GM19328 (cell line): ENCODE data around the gene NDC80.

Source experiments
- ATAC-seq: cut with Tn5 transposase; IDR thresholded peaks from one replicate; pipeline ENCODE4 v1.9.1; 2021; ENCODE audit warnings: mild to moderate bottlenecking, moderate library complexity; ENCODE audit not compliant: unreplicated experiment

Gene NDC80

DNA sequence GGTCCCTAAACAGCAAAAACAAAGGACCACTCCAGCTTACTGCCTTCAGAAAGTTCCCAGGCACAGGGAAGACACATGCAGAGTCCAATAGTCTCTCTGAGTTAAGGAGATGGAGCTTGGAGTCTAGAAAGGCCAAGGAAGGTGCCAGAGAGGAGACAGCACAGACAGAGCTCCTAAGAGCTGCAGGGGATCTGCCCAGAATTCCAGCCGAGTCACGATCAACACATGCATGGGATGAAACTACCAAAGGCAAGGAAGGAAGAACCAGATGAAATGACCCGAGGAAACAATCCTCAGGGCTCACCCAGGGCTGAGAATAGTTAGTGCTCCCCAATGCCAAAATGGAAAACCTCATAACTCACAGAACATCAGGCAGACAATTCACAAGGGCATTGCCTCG lies 15.5 kb upstream of the NDC80 start:
- ATAC-seq = no peak

DNA sequence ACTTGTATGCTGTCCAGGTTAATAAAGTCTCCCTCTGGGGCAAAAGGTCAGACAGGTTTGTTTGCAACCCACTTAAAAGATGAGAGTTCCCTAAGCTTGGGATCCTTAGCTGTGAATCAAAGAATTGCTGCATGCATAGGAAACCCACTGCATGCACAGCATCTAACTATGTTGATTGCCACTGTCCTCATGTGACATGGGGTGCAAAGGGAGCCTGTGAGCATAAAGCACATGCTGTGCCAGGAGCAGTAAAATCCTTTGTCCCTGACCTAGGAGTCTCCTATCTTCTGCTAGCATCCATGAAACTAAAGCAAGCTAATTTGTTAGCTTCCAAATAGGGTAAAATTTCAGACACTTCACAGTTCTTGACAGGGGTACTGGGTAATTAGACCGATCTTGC lies 13.8 kb upstream of the NDC80 start:
- no peak for ATAC-seq

DNA sequence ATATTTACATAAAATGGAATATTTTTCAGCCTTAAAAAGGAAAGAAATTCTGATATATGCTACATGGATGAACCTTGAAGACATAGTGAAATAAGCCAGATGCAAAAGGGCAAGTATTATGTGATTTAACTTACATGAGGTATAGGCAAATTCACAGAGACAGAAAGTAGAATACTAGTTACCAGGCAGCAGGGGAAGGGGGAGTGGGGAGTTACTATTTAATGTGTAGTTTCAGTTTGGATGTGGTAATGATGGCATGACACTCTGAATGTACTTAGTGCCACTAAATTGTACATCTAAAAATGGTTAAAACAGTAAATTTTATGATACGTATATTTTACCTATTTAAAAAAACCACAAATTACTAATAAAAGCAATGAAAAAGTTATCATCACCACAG lies 12.1 kb upstream of the NDC80 start:
- ATAC-seq = no peak

DNA sequence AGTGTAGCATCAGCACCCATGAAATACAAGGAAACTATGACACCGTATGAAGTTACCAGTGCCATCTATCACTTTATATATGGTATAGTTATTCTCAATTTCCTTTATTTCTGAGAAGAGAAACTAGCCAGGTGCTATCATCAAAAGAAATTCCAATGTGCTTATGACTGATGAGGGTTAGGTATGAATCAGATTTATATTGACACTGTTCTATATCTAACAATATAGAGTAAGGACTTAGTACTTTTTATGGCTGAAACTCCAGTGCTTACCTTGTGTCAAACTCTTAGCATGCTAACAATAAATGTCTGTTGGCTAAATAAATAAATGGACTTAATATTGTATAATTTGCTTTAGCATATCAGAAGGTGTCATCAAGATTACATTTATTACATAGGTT lies 7.0 kb upstream of the NDC80 start:
- ATAC-seq = no peak

DNA sequence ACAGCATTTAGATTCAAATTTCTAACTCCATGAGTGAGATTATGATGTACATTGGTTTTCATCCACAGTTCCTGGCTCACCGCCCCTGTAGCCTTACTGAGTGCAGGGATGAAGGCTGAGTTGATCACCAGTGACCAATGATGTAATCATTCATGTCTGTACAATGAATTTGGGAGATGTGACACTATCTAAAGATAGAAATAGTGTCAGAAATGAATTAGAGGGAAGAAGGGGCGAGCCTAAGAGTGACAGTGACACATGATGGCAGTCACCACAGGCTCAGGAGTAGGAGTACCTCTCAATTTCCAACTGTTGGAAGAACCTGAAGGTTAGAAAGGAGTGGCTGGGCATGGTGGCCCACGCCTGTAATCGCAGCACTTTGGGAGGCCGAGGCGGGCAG lies 3.2 kb upstream of the NDC80 start:
- no peak for ATAC-seq

DNA sequence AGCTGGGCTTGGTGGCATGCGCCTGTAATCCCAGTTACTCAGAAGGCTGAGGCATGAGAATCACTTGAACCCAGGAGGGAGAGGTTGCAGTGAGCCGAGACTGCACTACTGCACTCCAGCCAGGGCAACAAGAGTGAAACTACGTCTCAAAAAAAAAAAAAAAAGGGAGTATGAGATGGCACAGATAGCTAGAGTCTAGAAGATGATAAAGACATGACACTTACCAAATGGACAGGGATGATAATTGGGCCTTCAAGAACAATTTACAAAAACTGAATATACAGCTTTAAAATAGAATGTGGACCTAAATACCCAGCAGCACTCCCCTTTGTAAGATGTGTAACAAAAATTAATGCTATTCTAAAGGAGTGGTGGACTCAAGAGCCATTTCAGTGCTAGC lies 2.8 kb upstream of the NDC80 start:
- no peak for ATAC-seq

DNA sequence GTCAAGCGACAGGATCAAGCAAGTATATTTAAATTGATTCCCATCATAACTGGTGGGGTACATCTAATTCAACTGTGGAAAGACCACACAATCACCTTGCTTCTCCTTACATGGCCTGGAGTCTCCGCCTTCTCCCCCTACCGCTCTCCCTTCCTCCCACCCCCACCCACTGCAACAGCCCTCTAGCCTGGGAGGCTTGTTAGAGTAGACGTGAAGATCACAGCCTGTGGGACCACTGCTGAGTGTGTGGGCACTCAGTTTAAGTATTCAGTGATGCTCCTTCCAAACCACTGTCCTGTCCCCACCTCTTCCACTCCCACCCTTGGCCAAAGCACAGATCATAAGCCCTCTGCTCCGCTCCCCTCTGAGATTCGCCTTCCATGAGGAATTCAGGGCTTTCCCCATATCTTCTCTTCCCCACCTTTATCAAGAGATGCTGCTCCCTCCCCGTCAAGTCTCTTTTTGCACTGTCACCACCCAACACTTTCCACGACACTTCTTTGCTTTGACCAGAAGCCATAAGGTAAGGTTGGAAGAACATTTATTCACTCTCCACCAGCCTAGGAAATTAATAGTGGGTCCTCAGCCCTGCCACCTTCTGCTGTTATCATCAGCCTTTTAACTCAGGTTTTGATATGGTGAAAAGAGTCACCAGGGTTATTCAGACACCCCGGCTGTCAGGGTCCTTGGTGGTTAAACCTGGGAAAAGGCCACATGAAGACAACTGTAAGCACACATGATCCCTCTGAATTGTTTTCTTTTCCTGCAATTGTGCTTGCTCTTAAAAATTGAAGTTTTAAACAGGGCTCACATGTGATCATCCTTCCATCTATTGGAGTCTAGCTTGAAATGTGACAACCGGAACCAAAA lies 1.8 kb upstream of the NDC80 start:
- no peak for ATAC-seq

DNA sequence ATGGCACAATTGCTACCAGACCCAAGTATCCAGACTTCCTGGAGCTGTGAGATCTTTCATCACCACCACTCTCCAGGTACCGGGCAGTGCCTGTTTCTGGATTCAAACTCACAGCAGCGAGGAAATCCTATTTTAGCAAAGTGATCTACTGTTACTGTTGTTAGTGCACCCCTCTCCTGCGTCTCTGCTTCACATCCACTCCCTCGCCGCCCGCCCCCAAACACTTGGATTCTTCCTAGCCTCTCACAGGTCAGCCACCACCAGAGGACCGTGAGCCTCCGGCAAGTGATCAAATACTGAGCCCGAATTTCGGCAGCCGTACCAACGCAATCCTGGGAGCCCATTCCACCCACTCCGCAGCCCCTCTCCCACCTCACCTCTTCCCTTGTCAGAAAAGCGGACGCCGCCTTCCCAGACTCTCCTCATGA lies 571 bp upstream of the NDC80 start:
- ATAC-seq = peak; percentile 46

DNA sequence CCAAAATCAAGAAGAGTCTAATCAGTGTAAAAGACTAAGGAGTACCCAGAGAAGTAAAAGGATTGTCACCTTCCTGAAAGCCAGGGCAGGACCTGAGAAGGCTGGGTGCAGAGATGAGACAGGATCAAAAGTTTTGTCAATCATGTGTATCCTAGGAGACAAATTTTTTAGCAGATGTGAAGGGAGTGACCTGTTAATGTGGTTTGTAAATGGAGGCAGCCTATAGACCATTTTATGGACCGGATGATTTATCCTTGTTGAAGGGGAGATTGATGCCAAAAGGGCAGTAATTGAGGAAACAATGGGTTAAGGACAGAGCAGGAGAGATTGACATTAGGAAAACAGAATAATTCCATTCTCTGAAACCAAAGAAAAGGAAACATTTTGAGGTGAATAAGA lies 813 bp downstream of the NDC80 start:
- ATAC-seq = no peak

DNA sequence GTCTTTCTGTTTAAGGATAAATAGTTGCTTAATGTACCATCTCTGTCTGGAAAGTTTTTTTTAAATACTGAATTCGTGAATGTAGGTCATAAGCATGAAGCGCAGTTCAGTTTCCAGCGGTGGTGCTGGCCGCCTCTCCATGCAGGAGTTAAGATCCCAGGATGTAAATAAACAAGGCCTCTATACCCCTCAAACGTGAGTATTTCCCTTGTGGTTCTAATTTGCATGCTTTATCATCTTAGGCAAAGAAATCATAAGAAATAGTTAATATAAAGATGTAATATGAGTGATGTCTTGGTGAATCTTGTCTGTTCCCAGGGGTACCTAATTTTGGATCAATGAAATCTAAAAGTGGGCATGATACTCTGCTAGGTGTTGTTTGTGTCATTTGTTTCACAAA lies 1.5 kb downstream of the NDC80 start:
- no peak for ATAC-seq

DNA sequence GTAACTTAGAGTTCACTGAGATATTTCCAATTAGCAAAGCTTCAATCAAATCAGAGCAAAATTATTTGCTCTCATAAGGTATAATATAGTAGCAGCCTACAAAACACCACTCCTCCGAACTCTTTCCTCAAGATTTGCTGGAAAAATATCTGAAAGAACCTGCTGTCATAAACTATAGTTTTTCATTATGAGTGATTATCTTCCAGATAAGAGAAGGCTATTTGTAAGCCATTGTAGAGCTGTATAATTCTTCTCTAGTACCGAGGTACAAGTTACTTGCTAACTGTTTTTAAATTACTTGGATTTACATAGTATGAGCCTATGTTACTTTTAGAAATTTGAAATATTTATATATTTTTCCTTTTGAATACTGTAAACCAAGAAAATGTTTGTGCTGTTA lies 2.1 kb downstream of the NDC80 start:
- ATAC-seq = no peak

DNA sequence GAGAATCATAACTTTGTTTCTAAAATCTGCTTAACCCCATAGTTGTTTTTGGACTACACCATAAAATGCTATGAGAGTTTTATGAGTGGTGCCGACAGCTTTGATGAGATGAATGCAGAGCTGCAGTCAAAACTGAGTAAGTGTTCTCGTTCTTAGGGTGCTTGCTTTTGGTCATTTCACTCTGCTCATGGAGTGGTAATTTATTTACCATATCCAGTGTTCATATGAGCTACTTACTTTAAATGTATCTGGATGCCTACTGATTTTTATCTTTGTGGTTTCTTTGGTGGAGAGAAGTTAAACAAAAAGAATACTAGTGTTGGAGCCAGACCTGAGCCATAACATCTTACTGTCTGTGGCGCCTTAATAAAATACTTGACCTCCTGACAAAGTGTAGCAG lies 16.4 kb downstream of the NDC80 start:
- ATAC-seq = no peak

DNA sequence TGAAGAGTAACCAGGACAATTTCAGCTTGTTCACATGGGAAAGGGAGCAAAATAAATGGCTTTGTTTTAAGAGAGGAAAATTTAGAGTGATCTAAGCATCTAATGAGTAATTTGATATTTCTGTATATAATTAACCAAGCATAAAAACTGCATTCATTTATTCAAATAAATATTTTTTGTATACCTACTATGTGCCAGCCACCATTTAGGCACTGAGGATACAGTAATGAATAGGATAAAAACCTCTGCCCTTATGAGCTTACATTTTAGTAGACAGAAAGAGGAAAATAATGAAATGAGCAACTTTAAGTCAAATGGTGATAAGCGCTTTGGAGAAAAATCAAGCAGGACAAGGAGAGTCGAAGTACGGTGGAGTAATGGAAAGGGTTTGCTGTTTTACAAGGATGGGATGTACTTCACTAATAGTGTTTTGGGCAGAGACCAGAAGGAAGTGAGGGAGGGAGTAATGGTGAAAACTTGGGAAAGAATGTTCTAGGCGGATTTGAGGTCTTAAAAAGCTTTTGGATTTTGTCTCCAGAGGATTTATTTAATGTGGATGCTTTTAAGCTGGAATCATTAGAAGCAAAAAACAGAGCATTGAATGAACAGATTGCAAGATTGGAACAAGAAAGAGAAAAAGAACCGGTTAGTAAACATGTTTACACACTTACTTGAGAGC lies 17.4 kb downstream of the NDC80 start:
- ATAC-seq = no peak

DNA sequence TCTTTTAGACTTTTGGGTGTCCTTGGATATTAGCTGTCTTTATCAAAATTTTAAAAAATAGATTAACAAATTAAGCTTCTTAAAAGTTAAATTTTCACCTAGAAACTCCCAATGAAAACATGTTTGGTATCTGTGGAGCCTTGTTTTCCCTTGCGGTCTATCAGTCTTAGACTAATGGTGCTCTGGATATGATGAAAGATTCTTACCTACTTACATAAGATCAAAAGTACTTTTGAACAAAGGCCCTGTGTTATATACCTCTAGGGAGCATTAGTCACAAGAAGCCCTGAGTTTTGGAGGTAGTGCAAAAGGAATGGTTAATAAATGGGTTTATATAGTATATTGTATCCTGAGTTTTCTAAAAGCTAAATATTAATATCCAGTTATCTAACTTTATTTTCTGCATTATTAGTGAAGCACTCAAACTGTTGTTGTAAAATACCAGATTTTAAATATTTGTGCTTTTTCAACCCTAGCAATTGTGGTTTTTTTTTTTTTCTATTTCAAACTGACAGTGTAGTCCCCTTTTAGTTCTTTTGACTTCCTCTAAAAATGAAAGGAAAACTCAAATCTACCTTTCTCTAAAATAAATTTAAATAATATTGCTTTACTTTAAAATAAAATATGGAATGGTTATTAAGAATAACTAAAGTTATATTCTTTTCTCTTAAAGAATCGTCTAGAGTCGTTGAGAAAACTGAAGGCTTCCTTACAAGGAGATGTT lies 18.1 kb downstream of the NDC80 start:
- no peak for ATAC-seq

DNA sequence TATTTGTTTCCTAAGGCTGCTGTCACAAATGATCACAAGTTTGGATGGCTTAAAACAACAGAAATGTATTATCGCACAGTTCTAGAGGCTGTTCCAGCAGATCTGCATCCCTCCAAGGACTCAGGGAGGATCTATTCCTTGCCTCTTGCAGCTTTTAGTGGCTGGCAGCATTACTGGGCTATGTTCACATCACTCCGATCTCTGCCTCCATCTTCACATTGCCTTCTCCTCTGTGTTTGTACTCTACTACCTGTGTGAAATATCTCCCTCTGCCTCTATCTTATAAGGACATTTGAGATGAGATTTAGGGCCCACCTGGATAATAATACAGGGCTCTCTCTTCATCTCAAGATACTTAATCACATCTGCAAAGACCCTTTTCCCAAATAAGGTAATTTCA lies 18.9 kb downstream of the NDC80 start:
- ATAC-seq = no peak

DNA sequence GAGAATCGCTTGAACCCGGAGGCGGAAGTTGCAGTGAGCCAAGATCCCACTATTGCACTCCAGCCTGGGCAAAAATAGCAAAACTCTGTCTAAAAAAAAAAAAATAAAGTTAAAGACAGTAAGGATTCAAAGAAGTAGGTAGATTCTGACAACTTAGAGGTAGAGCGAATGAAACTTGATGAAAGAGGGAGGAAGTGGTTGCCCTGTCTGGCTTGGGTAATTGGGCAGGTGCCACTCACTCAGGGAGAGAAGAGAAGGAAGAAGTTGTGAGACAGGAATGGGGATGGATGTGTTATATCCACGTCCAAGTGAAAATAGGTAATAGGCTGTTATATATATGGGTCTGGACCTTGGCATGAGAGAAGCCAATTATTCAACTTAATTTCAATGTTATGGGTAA lies 26.3 kb downstream of the NDC80 start:
- no peak for ATAC-seq

DNA sequence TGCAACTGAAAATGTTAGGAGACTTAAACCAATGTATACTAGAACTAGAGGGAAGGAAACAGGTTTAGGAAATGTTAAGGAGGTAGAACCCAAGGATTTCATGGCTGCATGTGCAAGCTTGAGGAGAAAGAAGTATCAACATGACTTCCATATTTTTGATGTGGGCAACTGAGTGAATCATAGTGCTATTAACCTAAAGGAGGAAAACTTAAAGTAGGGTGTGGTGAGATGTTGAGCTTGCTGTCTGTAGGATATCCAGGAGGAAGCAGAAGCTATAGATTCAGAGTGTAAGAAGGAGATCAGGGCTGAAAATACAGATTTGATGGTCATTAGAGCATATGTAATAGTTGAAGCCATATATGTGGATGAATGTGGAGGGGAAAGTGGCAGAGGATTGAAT lies 31.5 kb downstream of the NDC80 start:
- no peak for ATAC-seq

DNA sequence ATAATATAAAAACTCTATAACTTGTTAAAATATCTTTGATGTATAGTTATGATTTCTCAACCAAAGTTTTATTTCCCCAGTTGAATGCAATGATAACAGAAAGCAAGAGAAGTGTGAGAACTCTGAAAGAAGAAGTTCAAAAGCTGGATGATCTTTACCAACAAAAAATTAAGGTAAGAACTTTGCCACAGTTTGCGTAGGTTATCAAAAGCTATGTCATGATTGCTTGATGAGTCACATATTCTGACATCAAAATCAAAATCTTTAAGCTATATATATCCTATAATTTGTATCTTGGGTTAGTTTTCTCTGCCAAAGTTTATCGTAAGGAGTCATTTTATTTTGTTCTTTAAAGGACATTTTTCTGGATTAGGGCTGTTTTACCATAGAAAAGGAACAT lies 35.0 kb downstream of the NDC80 start:
- ATAC-seq = no peak

DNA sequence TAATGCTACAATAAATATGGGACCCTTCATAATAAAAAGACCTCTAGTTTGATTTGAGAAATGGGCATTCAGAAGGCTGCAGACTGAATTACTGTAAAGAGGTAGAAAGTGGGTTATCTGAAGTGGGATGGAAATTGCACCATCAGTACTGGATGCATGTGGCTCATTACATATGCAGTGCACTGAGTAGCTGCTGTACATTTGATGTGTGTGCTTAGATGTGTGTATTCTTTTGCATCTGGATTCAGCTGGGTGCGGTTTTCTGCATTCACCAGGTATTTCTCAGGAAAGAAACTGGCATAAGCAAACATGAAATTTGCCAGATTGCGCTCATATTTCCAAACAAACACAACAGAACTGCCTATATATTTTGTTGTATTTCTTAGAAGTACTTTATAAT lies 38.2 kb downstream of the NDC80 start:
- ATAC-seq = no peak

DNA sequence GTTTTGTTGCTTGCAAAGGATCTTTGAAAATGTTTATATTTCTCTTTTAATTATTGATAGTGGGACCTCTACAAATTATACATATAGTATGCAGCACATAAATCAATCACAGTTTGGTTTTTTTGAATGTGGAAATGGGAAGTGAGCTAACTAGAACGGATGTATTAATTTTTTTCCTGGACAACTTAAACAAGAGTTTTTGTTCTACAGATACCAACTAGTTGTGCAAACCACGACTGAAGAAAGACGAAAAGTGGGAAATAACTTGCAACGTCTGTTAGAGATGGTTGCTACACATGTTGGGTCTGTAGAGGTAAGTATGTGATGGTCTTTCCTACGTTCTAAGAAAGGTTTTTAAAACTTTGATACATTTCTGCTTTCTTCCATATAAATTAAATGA lies 39.2 kb downstream of the NDC80 start:
- ATAC-seq = no peak

DNA sequence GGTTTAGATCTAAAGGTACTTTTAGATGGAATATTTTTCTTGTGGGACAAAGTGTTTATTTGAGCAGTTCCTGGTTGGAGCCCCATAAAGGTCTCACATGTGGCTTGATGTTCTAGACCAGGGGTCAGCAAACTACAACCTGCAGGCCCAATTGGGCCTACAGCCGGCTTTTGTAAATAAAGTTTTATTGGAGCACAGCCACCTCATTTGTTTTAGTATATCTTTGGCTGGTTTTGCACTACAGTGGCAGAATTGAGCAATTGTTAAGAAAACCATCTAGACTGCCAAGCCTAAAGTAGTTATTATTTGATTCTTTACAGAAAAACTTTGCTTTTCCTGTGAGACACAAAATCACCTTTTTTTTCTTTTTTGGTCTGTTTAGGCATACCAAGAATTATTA lies 41.6 kb downstream of the NDC80 start:
- ATAC-seq = no peak

DNA sequence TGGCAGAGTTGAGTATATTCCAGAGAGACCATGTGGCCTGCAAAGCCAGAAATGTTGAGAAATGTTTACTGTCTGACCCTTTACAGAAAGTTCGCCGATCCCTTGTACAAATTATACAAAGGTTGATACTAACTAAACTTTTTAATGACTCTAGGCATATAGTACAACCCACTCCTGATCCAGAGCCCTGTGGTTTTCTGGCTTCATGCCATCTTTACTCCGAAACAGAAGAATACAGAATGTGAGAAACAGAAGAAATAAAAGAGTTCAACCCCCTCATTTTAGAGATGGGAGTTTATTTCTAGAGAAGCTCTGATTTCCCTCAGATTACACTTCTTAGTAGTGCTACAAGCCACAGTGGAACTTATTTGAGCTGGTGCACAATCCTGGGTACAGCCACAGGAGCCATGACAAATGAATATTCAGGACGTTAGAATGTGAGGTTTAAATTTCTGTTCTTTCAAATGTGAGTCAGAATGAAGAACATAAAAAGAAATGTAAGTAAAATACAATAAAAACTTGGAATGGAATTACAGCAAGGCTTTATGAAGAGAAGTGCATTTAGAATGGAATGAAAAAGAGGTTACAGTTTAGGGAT lies 46.1 kb downstream of the NDC80 start:
- ATAC-seq = no peak
